22Rv1 (cell line): ENCODE measurements around the gene DNTTIP2.
"Not testable (repeated sequence)": the region's sequence is repeated elsewhere in the genome, so short reads cannot be mapped to it uniquely, and the experiment has no call there.

Source experiments
- H3K27ac ChIP-seq: fragments of 450-650 bp; 2 replicates; pipeline ENCODE4 v1.5.1; 2017
- ZFX ChIP-seq: fragments of 450-650 bp; IDR thresholded peaks from 2 replicates; pipeline ENCODE4 v1.6.1; 2017; ENCODE audit warnings: antibody characterized with exemption, borderline replicate concordance
- TF ChIP-seq, protein P1 (sequence below): fragments of 450-650 bp; IDR thresholded peaks from 2 replicates; pipeline ENCODE4 v1.5.1; 2017; ENCODE audit warnings: mild to moderate bottlenecking

Gene DNTTIP2

DNA sequence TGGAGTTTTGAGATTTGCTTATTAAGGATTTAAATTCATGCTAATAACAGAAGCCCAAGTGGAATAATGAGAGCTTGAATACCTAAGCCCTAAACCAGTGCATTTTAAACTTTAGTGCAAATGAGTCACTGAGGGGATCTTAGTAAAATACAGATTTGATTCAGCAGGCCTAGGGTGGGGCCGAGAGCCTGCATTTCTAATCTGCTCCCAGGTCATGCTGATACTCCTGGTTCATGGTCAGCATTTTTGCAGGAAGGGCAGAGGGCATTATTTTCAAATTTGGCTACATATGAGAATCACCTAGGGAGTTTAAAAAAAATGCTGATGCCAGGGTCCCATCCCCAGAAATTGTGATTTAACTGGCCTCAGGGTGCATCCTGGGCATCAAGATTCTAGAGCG is 39.3 kb downstream of the DNTTIP2 start:
- no peak overlapping the region for H3K27ac ChIP-seq
- TF ChIP-seq ZFX = no peak
- TF ChIP-seq, protein P1, sequence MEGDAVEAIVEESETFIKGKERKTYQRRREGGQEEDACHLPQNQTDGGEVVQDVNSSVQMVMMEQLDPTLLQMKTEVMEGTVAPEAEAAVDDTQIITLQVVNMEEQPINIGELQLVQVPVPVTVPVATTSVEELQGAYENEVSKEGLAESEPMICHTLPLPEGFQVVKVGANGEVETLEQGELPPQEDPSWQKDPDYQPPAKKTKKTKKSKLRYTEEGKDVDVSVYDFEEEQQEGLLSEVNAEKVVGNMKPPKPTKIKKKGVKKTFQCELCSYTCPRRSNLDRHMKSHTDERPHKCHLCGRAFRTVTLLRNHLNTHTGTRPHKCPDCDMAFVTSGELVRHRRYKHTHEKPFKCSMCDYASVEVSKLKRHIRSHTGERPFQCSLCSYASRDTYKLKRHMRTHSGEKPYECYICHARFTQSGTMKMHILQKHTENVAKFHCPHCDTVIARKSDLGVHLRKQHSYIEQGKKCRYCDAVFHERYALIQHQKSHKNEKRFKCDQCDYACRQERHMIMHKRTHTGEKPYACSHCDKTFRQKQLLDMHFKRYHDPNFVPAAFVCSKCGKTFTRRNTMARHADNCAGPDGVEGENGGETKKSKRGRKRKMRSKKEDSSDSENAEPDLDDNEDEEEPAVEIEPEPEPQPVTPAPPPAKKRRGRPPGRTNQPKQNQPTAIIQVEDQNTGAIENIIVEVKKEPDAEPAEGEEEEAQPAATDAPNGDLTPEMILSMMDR = no peak

- no peak for TF ChIP-seq ZFX
- TF ChIP-seq, protein P1 = no peak
- no peak overlapping the region for H3K27ac ChIP-seq
These were observed 39.7 kb downstream of the DNTTIP2 start for GRCh38 chr1:93839307-93839706.

DNA sequence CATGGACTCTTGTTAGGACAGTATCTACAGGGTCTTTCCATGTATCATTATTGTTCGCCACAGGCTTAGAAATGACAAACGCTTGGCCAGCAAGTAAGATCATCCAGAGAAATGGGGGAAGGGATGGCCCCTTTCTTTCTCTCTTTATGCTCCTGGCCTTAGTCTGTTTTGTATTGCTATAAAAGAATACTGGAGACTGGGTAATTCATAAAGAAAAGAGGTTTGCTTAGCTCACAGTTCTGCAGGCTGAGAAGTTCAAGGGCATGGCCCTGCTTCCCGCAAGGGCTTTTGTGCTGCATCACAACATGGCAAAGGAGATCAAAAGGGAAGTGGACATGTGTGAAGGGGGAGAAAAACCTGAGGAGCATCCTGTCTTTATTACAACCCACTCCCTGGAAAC is 41.0 kb downstream of the DNTTIP2 start:
- H3K27ac ChIP-seq = no peak overlapping the region
- TF ChIP-seq, protein P1 = no peak
- TF ChIP-seq ZFX = no peak

DNA sequence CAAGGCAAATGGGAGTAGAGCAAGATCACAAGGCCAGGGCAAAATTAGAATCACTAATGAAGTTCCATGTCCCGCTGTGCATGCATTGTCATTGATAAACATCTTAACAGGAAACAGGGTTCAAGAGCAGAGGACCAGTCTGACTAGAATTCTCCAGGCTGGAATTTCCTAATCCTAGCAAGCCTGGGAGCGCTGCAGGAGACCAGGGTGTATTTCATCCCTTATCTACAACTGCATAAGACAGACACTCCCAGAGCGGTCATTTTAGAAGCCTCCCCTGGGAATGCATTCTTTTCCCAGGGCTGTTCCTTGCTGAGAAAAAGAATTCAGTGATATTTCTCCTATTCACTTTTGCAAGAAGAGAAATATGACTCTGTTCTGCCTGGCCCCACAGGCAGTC is 45.7 kb downstream of the DNTTIP2 start:
- H3K27ac ChIP-seq = not testable (repeated sequence)

DNA sequence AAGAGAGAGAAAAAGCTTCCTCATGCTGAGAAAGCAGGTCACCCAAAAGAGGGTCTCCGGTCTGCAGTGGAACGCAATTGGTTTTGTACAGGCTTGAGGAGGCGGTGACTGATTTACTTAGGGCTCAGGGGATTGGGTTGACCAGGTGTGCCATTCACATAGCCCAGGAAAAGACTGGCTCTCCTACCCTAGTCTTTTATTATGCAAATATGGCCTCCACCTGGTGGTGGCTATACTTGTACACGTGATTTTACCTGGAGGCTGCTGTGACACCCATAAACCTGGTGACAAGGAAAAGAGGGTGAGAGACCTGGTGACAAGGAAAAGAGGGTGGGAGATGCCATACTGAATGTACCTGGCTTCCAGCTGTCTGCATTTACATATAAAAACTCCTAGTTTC is 49.9 kb downstream of the DNTTIP2 start:
- TF ChIP-seq, protein P1 = no peak
- no peak for TF ChIP-seq ZFX
- no peak overlapping the region for H3K27ac ChIP-seq

DNA sequence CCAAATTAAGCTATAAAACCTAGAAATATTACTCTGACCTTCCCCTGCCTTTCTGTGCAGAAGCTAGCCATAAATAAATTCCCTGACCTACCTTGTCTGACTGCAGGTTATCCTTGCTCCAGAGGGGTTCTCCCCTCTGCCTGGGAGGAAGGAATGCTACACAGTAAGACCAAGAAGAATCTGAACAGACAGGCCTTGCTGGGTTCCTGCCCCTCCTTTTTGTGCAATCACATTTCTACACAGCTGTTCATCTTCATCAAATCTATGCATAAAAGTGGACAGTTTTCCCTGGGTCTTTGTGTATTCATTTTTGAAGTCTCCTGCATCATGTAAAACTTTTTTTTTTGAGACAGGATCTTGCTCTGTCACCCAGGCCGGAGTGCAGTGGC is 50.6 kb downstream of the DNTTIP2 start:
- TF ChIP-seq ZFX = no peak
- TF ChIP-seq, protein P1 = no peak
- no peak overlapping the region for H3K27ac ChIP-seq

GRCh38 chr1:93827633-93828366 is 51.2 kb downstream of the DNTTIP2 start:
- no peak overlapping the region for H3K27ac ChIP-seq
- TF ChIP-seq, protein P1 = no peak
- TF ChIP-seq ZFX = no peak

DNA sequence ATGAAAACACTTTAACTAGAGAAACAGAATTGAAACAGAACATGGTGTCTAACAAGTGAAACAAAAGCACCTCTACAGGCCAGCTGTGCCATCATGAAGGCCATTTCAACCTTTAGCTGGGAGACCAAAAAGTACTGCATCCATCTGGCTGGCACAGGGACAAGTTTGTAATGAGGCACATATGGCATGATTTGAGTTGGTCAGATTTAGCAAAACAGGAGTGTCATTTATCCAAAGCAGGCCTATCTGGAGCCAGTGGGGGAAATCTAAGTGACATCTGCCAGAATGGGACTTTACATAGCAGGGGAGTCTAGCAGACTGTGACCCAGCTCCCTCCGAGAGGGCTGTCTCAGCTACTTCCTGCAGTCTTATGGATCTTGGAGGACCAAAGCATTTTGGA is 51.9 kb downstream of the DNTTIP2 start:
- no peak overlapping the region for H3K27ac ChIP-seq
- TF ChIP-seq, protein P1 = no peak
- TF ChIP-seq ZFX = no peak
